ENCODE results near the gene SLC16A11.
A peak's percentile ranks its signal among the peaks of the same experiment; 100 is the strongest.
"Not testable (repeated sequence)": the region's sequence is repeated elsewhere in the genome, so short reads cannot be mapped to it uniquely, and the experiment has no call there.

The SLC16A11 gene

GRCh38 chr17:7004398-7005253 is 39.3 kb downstream of the SLC16A11 start:
- DNase-seq: peak; percentile 66 to 75

DNA sequence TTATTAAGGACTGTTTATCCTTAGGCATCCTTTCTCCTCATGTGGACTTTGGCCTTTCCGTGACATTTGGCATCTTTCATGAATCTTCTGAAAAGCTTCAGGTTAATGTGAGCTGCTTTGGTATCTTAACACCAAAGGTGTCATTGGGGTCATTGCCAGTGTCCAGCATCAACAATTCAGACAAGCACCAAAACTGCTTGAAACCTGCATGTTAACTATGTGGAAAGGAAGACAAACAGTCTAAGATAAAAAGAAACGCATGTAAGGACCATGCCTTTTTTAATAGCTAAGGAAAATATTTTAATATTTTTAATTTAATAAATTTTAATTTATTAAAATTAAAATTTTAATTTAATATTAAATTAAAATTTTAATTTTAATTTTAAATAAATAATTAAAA is 40.1 kb downstream of the SLC16A11 start:
- no peak for DNase-seq

- DNase-seq: no peak
Observed at GRCh38 chr17:7002288-7003047, 41.4 kb downstream of the SLC16A11 start.

- DNase-seq: peak in 1 of 2 experiments; percentile 30
Observed at GRCh38 chr17:7001318-7001961, 42.5 kb downstream of the SLC16A11 start.

DNA sequence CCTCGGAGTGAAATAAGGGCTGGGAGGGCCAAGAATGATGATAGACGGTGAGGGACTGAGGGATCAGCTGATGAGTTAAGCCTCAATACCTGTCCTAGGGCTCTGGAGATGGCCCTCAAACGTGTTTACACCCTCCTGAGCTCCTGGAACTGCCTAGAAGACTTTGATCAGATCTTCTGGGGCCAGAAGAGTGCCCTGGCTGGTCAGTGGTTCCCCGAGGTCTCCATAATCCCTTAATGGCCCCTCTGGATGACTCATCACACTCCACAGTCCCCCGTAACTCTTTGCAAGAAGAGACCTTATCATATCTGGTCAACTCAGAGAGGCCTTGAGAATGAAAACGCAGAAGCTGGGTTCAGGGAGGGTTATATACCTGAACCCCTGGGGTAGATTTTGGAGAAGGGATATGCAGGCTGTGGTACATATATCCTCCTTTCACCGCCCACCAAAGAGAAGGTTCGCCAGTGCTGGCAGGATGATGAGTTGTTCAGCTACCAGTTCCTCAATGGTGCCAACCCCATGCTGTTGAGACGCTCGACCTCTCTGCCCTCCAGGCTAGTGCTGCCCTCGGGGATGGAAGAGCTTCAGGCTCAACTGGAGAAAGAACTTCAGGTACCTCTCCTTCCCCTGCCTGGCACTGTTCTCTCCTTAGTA is 44.9 kb downstream of the SLC16A11 start:
- no peak for DNase-seq

GRCh38 chr17:6997171-6997570 is 46.7 kb downstream of the SLC16A11 start:
- no peak for DNase-seq

DNA sequence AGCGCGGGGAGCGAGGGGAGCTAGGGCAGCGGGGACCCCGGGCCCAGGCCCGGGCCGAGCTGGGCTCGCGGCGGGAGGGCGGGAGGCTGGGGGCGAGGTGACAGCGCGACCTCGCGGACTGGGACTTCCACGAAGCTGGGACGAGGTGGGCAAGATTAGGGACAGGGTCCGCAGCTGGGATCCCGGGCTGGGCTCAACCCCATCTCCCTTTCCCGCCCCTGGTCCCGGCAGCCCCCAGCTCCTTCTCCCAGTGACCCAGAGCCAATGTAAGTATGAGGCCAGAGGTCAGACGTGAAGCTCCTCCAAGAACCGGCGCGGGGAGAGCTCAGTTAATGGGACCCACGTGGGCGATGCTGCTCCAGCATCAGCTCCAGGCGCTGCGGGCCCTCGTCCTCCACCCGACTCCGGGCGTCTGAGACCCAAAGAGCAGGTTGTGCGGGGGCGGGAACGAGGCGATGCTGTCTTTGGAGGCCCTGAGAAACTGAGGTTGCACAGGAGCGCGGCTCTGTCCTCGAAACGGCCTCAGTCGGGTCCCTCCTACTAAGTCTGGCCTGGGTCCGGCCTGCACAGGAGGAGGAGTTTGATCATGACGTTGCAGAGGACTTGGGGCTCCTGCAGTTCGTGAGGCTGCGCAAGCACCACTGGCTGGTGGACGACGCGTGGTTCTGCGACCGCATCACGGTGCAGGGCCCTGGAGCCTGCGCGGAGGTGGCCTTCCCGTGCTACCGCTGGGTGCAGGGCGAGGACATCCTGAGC is 47.5 kb downstream of the SLC16A11 start:
- no peak for DNase-seq

DNA sequence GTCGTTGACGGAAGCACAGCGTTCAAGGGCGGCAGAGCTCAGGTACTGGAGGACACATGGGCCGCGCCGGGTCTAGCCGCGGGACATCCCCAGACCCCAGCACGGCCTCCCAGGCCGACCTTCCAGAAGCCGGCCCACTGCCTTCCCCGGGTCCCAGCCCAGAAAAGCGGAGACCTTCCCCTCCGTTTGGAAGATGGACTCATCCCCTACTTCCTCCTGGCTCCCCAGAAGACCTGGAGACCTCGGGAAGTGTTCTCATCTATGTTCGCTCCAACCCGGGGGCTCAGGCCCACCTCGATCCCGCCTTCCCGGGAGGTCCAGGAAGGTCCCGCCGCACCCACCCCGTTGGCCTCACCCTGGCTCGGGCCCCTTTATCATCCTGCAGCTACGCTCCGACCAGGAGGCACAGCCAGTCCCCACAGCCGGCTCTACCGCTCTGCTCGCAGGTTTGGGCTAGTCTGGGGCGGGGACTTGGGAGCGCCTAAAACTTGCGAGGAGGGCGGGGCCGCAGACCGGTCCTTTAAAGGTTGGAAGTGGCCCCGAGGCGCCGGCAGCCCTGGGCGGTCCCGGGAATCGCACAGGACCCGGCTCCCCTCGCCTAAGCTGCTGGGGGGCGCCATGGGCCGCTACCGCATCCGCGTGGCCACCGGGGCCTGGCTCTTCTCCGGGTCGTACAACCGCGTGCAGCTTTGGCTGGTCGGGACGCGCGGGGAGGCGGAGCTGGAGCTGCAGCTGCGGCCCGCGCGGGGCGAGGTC is 48.2 kb downstream of the SLC16A11 start, which contains the start of gene ALOX12:
TSS of gene ALOX12 (plus strand) at position 550 of the 756 bp plus-strand sequence. CDS start at position 619, 69 bp downstream.
- no peak for DNase-seq

DNA sequence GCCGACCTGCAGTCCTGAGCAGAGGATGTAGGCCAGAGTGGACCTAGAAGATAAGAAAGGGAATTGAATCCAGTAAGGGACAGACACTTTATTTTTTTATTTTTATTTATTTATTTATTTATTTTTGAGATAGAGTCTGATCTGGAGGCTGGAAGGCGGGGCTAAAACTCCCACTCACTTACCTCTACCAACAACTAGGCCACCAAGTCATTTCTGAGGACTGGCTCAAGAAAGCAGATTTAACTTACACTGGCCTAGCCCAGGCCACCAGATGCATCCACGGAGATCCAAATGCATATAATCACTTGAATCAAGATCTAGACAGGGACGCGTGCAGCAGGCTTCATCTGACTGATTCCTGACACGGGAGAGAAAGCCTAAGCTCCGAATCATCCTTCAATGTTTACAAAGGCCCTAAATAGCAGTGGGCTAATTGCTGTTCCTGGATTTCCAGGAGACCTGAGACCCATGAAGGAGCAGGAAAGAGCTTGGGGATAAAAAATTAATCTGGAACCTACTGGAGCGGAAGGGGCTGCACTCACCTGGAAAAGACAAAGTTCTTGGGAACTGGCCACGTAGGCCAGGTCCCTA is 49.1 kb downstream of the SLC16A11 start:
- DNase-seq: no peak

DNA sequence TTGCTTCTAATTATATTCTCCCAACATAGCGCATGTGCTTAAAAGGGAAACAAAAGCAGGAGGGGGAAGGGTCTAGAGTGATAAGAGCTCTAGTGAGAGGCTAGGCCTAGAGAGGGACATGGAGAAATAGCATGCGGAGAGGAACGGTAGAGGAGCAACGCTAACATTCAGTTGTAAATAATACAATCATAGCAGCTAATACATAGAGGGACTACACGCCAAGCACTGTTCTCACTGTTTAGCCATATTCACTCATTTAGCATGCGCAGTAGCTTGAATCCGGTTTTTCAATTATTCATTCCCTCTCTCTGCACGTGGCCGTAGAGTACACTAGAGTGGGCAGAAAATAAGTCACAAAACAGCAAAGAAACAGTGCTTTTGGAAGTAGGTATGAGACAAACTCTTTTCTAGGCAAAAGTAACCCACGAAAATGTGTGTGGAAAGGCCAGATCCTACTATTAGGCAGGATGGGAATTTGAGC is 49.7 kb downstream of the SLC16A11 start:
- DNase-seq: no peak

- DNase-seq: not testable (repeated sequence)
Observed at GRCh38 chr17:6993613-6994056, 50.3 kb downstream of the SLC16A11 start.

All from NCI-H526 (cell line).